Esophagus muscularis mucosa (tissue), 4 donors: ENCODE data around the gene WNK1.

ENCODE experiments used
- EP300 ChIP-seq: sonication (generic); formaldehyde crosslinking; IDR thresholded peaks from one replicate; pipeline ENCODE4 v1.6.1; 2017; ENCODE audit warnings: antibody characterized with exemption
- POLR2A ChIP-seq: fragments of 450-650 bp; IDR thresholded peaks from one replicate; pipeline ENCODE4 v1.6.1; 2017; ENCODE audit warnings: antibody characterized with exemption, moderate library complexity, mild to moderate bottlenecking, low read depth
- POLR2AphosphoS5 ChIP-seq, 2 donors: sonication (generic); formaldehyde crosslinking; IDR thresholded peaks; one replicate each; pipeline ENCODE4 v1.6.1; 2017; ENCODE audit warnings: antibody characterized with exemption in 2 of 2
- TF ChIP-seq, protein P1 (sequence below), 3 experiments: fragments of 200-600 bp in 2 of 3; fragments of 450-650 bp in 1 of 3; sonication (generic) in 2 of 3; IDR thresholded peaks; one replicate each; pipeline ENCODE4 v1.5.1; 2017 to 2019; ENCODE audit warnings: antibody characterized with exemption in 3 of 3, mild to moderate bottlenecking in 2 of 3, moderate library complexity in 1 of 3

DNA sequence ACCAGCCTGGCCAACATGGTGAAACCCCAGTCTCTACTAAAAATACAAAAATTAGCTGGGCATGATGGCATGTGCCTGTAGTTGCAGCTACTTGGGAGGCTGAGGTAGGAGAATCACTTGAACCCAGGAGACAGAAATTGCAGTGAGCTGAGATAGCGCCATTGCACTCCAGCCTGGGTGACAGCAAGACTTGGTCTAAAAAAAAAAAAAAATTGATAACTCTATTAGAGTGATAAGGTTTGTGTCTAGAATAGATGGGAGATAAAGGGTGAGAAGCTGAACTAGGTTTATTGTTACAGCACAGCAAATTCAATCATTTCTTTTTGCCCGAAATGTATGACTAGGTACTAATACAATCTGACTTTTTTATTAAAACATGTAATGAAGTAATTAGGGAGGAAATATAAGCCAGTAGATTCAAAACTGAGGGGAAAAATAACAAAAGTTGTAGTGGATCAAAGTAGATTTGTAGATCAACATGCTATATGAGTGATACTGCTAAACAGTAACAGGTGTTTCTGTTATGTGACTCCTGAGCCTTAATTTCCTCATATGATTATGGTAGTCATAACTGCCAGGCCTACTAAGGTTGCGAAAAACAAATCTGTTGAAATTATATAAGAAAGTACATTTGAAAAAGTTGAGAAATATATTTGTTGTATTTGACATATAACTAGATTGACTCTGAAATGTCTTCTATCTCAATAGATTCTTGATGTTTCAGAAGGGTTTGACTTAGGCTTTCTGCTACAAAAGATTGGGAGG is 83.6 kb downstream of the WNK1 start:
- TF ChIP-seq POLR2A (no peak), POLR2AphosphoS5 (IDR thresholded peaks at IDR 0.05) (no peak), EP300 (no peak)
- TF ChIP-seq, protein P1, sequence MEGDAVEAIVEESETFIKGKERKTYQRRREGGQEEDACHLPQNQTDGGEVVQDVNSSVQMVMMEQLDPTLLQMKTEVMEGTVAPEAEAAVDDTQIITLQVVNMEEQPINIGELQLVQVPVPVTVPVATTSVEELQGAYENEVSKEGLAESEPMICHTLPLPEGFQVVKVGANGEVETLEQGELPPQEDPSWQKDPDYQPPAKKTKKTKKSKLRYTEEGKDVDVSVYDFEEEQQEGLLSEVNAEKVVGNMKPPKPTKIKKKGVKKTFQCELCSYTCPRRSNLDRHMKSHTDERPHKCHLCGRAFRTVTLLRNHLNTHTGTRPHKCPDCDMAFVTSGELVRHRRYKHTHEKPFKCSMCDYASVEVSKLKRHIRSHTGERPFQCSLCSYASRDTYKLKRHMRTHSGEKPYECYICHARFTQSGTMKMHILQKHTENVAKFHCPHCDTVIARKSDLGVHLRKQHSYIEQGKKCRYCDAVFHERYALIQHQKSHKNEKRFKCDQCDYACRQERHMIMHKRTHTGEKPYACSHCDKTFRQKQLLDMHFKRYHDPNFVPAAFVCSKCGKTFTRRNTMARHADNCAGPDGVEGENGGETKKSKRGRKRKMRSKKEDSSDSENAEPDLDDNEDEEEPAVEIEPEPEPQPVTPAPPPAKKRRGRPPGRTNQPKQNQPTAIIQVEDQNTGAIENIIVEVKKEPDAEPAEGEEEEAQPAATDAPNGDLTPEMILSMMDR (IDR thresholded peaks at IDR 0.05): no peak
